ENCODE results near the gene MALT1. TPM values are rescaled to one million over a fixed set of nuclear protein-coding genes. Genes with fewer than 3 reads are reported as not detected.
"Not testable (repeated sequence)": the region's sequence is repeated elsewhere in the genome, so short reads cannot be mapped to it uniquely, and the experiment has no call there.

MALT1 gene
- total RNA-seq, 1 donor from 2014 or later: 25.8 TPM

DNA sequence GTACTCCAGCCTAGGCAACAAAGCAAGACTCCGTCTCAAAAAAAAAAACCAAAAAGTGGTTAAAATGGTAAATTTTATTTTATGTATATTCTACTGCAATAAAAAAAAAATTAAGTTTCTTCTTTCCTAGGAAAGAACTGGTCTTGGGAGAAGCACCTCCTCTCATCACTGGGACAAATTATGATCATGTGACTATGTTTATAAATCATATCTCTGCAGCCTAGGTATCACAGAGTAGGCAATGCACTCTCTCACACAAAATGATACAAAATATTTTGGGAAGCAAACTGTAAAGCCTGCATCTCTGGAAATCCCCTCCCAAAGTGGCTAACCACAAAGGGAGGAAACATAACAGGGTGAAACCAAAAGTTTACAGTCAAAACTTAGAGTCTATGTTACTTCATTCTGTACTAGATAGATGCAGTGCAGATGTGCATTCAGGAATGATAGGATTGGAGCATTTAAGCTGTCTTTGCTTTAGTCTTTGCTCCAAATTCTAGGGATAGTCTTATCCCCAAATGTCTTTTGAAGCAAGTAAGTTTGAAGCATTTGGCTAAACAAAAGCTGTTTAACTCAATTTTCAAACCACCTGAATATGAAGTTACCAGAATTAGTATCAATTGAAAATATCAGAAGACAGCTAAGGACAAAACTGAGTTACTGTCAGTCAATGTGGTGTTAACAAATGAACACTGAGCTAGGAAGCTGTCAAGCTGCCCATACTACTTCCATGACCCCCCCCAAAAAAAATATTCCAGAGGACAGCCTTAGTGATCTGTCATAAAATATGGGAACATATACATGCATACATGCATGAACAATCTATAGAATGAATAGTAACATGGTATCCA is 21.1 kb upstream of the MALT1 start:
- no peak for TF ChIP-seq CTCF (IDR thresholded peaks at IDR 0.05)
- intact Hi-C loops (cut with DNase I): no loop called here
- ATAC-seq (no peak), DNase-seq (no peak)
- Histone ChIP-seq H3K4me3 (no peak overlapping the region), H3K27ac (no peak overlapping the region), H3K36me3 (no peaks in the 10 kb centered on the region), H3K4me1 (no peaks in the 10 kb centered on the region), H3K27me3 (no peaks in the 10 kb centered on the region), H3K9me3 (no peaks in the 10 kb centered on the region)

DNA sequence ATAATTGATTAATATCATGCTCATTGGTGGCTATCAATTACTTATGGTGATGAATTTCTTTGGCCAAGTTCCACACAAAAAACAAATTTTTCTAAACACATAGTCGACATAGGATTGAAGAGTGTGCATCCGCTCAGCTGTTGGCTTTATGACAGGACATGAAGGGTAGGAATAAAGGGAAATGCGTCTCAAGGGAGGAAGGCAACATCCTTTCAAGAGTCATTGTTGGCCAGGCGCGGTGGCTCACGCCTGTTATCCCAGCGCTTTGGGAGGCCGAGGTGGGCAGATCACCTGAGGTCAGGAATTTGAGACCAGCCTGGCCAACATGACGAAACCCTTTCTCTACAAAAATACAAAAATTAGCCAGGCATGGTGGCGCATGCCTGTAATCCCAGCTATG is 20.4 kb upstream of the MALT1 start:
- intact Hi-C loops (cut with DNase I); ATAC-seq; H3K27me3 ChIP-seq; H3K27ac ChIP-seq; H3K4me3 ChIP-seq; H3K9me3 ChIP-seq; DNase-seq; H3K36me3 ChIP-seq; H3K4me1 ChIP-seq: not testable (repeated sequence)

- DNase-seq; H3K27ac ChIP-seq; H3K4me3 ChIP-seq; H3K36me3 ChIP-seq; H3K27me3 ChIP-seq; H3K9me3 ChIP-seq; ATAC-seq; intact Hi-C loops (cut with DNase I); H3K4me1 ChIP-seq: not testable (repeated sequence)
These were observed 18.0 kb upstream of the MALT1 start for GRCh38 chr18:58653144-58653722.

GRCh38 chr18:58653814-58654509 is 17.3 kb upstream of the MALT1 start:
- H3K27ac ChIP-seq: no peak overlapping the region
- TF ChIP-seq CTCF (IDR thresholded peaks at IDR 0.05): no peak
- no peaks in the 10 kb centered on the region for H3K9me3 ChIP-seq
- intact Hi-C loops (cut with DNase I): no loop called here
- no peak overlapping the region for H3K4me3 ChIP-seq
- no peaks in the 10 kb centered on the region for H3K36me3 ChIP-seq
- H3K27me3 ChIP-seq: no peaks in the 10 kb centered on the region
- no peaks in the 10 kb centered on the region for H3K4me1 ChIP-seq
- ATAC-seq (no peak), DNase-seq (no peak)

DNA sequence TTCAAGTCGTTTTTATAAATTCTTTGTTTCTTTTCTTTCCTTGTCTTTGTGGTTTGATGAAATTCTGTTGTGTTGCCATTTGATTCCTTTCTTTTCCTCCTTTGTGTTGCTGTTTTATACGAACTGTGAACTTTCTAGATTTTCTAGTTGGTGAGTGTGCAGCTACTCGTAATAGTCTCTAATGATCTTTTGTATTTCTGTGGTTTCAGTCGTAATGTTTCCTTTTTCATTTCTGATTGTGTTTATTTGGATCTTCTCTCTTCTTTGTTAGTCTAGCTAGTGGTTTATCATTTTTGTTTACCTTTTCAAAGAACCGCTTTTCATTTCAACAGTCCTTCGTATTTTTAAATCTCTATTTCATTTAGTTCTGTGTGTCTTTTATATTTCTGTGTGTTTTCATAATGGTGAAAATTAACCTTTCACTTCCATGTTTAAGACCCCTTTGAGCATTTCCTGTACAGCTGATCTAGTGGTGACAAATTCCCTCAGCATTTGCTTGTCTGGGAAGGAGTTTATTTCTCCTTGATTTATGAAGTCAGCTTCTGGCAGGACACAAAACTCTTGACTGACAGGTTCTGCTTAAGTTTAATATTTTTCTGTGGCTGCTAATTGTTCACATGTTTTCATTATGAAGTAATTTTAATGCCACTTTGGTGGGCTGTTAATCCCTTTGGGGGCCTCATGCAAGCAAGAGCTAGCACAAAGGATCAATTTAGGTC is 16.2 kb upstream of the MALT1 start:
- Histone ChIP-seq H3K4me1 (no peaks in the 10 kb centered on the region), H3K9me3 (no peaks in the 10 kb centered on the region), H3K27ac (no peak overlapping the region), H3K36me3 (no peaks in the 10 kb centered on the region), H3K4me3 (no peak overlapping the region), H3K27me3 (no peaks in the 10 kb centered on the region)
- no peak for ATAC-seq
- no peak for DNase-seq
- intact Hi-C loops (cut with DNase I): no loop called here
- no peak for TF ChIP-seq CTCF (IDR thresholded peaks at IDR 0.05)

- Histone ChIP-seq H3K4me3 (no peak overlapping the region), H3K27ac (no peak overlapping the region), H3K9me3 (no peaks in the 10 kb centered on the region), H3K4me1 (no peaks in the 10 kb centered on the region), H3K27me3 (no peaks in the 10 kb centered on the region), H3K36me3 (no peaks in the 10 kb centered on the region)
- DNase-seq (no peak), ATAC-seq (no peak)
- no peak for TF ChIP-seq CTCF (IDR thresholded peaks at IDR 0.05)
- intact Hi-C loops (cut with DNase I): no loop called here
These were observed 14.2 kb upstream of the MALT1 start for GRCh38 chr18:58657081-58657480.
